Hematopoietic multipotent progenitor cell treated with erythropoietin and hydrocortisone succinate and interleukin-3 and kit ligand, for 17 days (in vitro differentiated cells): ENCODE measurements around the gene KLF6.

Experiments
- DNase-seq: peaks from one replicate; pipeline ENCODE4 v3.0.0-alpha.2; 2015; ENCODE audit warnings: low spot score

KLF6 gene

DNA sequence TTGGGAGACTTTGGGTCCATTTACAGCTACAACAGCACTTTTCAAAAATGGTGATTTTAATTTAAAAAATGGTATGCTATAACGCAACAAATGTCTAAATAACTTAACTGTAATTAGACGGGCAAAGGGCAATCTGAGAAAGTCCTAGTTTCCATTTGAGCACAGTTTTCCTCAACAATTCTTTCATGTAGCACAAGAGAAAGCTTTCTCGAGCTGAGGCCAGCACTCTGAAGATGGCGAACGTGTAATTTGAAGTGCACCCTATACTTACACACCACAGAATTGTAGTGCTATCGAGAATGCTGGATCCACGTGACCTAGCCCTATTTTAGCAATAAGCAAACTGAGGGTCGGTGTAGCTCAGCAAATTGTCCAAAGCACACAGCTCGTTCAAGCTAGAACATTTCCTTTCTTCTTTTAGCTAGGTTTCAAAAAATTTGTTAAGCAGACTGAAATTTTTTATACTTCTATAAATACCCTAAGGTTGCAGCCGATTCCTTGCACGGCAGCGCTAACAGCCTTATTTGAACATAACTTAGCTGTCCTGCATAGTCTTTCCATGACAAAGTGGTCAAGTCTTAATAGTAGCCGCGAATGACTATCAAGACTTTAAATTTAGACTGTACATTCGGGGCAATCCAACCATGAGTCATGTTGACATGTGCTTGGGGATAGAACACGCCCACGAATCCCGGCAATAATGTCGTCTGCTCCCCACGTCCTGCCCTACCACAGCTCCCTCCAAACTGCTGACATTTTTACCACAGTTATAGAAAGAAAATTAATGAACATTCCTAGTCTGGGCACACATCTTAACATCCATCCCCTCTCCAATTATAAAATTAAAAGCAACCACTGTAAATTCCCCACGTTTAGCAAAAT, 10.0 kb downstream of the KLF6 start:
- DNase-seq: no peak

DNA sequence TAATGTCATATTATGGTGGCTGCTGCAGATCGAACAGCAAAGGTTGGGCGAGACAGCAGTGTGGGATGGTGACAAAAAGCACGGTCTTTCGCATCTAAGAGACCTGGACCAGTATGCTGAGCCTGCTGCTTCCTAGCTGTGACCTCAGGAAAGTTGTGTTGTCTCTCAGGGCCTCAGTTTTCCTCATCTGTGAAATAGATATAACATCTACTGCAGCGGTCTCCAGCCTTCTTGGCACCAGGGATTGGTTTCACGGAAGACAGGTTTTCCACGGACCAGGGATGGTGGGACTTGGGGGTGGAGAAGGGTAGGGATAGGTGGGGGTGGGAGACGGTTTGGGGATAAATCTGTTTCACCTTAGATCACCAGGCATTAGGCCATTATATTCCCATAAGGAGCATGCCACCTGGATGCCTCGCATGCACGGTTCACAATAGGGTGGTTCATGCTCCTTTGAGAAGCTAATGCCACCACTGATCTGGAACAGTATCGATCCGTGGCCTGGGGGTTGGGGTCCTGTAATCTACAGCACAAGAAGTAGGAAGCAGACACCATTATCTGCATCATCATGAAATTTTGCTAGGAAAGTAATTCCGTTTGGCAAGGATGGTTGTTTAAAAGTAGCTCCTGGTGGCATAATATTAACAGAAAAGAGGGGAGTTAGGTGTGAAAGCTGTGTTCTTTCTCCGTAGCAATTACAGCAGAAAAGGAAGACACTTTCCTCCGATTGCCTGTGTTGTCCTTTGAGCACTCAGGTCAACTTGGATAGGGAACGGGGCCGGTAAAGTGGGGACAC, 10.8 kb downstream of the KLF6 start:
- DNase-seq: no peak

GRCh38 chr10:3773460-3774017, 11.5 kb downstream of the KLF6 start:
- no peak for DNase-seq

GRCh38 chr10:3772361-3773171, 12.4 kb downstream of the KLF6 start:
- no peak for DNase-seq

GRCh38 chr10:3770611-3771110, 14.3 kb downstream of the KLF6 start:
- DNase-seq: no peak

DNA sequence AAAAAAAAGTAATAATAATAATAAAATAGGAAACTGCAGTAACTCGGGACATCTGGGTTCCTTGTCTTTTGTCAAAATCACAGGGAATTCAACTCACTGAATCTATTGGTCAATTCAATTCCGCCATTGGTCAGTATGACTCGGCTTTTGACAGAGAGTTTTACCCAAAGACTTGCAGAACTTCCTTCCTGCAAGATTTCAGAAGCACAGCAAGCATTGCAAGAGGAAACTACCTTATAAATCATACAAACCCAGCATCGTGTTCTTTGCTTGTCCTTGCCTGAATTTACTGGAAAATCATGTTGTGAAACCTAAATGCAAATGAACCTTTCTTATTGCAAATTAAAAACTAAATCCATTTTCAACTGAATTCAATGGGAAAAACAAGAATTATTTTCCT, 15.5 kb downstream of the KLF6 start:
- no peak for DNase-seq

DNA sequence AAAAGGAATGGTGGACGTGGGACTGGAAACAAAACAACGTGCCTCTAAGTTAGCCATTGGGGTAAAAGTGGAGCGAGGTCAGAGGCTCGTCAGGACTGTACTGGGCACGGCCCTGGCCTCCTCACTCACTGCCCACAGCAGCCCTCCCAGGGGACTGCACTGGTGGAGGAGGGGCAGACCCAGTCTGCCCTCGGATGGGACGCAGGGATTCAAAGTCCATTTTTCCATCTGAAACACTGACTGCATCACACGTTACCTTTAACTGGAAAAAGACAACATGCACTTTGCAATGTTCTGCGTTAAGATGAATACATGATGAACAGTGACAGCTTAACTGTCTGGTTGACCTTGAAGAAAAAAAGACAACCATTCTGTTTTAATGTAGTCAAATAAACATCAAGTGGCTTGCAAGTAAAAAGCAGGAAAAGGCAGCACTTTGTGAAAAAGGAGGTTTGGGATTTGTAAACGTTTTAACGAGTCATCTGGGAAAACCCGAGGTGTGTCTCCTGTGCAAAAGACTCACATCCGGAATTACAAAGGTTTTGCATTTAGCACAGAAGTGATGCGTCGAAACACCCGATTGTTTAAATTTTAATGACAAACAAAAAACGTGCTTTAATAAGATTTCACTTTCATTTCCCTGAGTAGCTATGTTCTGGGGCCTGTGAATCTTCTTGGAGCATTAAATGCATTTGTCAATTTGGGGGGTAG, 18.8 kb downstream of the KLF6 start:
- DNase-seq: no peak

- peak; percentile 16 for DNase-seq
Measured at GRCh38 chr10:3765146-3765545, 19.9 kb downstream of the KLF6 start.

DNA sequence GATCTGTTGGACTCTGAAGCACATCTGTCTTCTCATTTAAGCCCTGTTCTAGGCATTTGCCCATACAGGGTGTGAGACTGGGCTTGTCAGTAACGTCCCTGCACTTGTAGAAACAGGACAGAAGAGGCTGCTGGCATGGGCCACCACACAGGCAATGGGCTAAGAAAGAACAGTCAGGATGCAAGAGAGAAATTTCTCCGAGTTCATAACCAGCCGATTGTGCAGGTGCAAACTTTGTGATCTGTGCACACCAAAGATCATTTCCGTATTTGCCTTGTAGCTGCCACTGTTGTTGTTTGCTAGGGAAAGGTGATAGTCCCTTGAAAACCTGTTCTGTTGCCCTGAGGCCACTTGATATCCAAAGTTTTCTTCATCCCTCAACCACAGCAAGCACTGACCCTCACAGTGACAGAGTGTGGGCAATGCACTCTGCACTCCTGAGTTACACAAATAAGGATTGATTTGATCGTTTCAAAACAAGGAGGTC, 20.3 kb downstream of the KLF6 start:
- DNase-seq: no peak

DNA sequence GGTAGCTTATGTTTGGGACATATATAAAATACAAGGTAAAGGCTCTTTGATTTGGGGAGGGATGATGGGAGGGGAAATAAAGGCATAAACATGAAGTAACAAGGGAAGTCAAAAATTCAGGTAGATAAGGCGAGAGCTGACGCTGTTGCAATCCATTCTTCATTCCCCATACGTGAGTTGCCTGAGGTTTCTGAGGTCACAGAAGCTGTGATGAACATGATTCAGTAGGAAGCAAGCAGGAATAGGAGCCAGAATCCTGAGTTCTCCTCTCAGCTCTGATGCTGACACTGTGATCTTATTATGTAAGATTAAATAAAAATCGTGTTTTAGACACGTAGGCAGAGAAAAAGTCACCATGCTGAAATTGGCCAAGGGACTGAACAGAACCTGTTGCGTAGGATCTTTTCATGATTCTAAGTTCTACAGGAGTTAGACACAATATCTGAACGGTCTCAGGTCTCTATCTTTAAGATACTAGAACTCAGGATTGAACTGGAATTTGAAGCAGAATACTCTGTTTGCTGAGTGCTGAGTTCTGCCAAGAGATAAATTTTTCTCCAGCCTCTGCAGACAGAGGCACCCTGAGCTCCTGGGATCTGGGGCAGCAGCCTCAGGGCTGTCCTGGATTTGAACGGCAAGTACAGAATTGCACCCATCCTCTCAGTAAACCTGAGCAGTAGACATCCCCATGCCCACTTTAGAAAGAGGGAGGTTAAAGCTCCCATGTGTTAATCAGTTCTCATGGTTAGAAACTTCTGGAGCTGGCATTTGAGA, 21.0 kb downstream of the KLF6 start:
- no peak for DNase-seq

GRCh38 chr10:3763035-3763456, 22.0 kb downstream of the KLF6 start:
- DNase-seq: no peak

- no peak for DNase-seq
Measured at GRCh38 chr10:3762309-3762708, 22.7 kb downstream of the KLF6 start.

- DNase-seq: no peak
Measured at GRCh38 chr10:3761904-3762303, 23.1 kb downstream of the KLF6 start.

GRCh38 chr10:3761021-3761686, 23.9 kb downstream of the KLF6 start:
- no peak for DNase-seq

DNA sequence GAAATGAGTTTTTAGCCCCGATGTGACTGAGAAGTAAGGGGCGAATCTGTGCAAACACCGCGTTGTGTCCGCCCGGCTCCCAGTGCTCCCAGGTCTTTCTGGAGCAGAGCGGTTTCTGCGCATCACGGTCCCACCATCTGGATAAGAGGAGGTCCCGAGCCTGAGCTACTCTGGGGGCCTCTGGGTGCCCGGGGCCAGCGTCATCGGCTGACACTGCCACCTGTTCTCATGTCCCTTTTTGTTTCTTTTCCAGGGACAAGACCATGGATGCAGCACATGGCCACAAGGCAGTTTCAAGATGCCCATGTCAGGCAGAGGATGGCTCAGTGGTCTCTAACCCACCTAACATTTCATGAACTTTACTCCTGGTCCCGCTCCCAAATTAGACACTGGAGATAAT, 24.9 kb downstream of the KLF6 start:
- no peak for DNase-seq

DNA sequence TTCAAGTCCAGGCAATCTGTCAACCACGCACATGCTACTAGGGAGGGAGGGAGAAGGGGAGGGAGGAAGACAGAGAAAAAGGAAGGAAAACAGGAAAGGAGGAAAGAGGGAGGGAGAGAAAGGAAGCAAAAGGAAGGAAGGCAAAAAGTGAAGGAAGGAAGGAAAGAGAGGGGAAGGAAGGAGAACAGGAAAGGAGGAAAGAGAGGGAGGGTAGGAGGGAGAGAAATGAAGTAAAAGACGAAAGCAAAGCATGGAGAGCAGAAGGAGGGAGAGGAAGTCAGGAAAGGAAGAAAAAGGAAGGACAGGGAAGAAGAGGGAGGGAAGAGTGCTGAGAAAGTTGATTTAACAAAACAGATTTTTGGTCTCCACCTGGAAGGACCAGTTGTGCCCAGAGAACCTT, 25.6 kb downstream of the KLF6 start:
- DNase-seq: no peak

DNA sequence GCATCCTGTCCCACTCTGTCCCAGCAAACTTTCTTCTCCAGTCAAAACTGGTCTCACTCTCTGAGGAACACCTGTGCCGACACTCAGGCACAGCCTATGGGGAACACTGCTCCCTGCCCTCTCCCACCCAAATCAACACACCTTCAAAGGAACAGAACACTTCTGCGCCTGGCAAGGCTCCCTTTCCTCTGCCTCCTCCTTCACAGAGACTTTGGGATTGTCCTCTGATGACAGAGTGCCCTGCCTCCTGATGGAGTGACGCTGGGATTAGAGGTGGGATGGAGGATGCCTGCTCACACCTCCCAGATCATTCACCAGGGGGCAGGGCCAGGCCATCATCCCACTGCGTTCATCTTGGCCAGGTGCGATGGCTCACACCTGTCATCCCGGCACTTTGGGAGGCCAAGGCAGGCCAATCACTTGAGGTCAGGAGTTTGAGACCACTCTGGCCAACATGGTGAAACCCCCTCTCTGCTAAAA, 26.5 kb downstream of the KLF6 start:
- no peak for DNase-seq

DNA sequence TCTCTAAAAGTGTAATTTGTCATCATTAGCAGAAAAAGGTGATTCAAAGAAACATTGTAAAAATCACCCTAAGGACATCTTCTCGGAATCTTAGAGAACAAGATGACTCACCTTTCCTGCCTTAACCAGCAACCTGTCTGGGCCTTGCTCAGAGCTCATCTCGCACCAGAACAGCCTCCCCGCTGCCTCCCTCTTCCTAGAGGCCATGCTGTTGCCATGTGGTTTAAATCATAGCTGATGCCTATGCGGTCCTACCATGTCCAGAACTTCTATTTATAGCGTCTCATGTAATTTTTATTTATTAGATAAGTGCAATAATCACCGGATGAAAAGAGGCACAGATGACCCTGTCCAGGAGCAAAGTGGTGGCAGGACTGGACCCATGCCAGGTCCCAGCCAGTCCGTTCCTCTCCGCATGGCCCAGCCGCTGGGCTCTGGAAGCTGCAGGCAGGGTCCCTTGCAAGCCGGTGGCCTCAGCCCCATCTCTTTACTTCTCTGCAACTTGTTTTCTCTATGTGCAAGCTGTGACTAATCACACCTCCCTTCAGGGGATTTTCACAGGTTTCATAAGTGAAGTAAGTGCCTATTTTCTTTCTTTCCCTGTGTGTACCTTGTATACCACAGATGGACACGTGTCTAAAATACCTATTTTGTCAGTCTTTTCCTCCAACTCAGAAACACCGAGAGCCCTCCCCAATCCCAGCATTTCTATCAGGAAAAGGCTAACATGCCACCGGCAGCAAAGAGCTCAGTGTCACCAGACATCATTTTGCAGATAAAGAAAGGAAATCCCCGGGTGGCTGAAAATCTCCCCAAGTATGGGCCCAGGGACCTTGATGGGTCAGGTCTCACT, 27.1 kb downstream of the KLF6 start:
- no peak for DNase-seq

DNA sequence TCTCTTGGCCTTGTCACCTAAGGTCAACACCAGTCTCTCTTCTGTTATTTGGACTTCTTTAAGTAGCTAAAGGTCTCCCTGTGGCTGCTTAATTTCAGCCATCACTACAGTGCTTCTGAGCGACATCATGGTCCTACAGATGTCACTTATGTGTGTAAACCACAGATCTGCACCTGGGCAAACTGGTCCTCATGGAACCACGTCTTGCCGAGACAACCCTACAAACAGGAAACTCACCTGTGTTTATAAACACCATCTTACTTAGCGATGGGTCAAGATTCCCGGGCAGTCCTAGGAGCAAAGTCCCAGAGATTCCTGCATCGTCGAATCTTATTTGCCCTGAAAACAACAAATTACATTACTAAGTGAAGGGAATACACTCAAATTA, 27.8 kb downstream of the KLF6 start:
- no peak for DNase-seq
